Amniotic stem cell (primary cell): ENCODE data around the gene SCD.
"Not testable (repeated sequence)": the region's sequence is repeated elsewhere in the genome, so short reads cannot be mapped to it uniquely, and the experiment has no call there.

Experiments
- DNase-seq: peaks from one replicate; lab custom pipeline; 2025; lab: John Stamatoyannopoulos, UW

The SCD gene

GRCh38 chr10:100346765-100347567 lies at the start of gene SCD:
TSS of gene SCD (plus strand) at chr10:100347233. CDS start at chr10:100347505, 272 bp downstream.
- peak; percentile 79 for DNase-seq

- no peak for DNase-seq
These were observed 49.8 kb upstream of the SCD start for GRCh38 chr10:100297242-100297641.

GRCh38 chr10:100301123-100301522 lies 45.9 kb upstream of the SCD start:
- DNase-seq, result not testable (repeated sequence)

GRCh38 chr10:100303724-100304319 lies 43.2 kb upstream of the SCD start:
- DNase-seq, result peak; percentile 16

- DNase-seq, result no peak
These were observed 42.6 kb upstream of the SCD start for GRCh38 chr10:100304414-100304813.

- DNase-seq, result no peak
These were observed 40.2 kb upstream of the SCD start for GRCh38 chr10:100306861-100307260.

GRCh38 chr10:100307684-100308083 lies 39.3 kb upstream of the SCD start:
- DNase-seq, result no peak

- DNase-seq, result no peak
These were observed 35.7 kb upstream of the SCD start for GRCh38 chr10:100311298-100311697.

GRCh38 chr10:100315615-100316014 lies 31.4 kb upstream of the SCD start:
- DNase-seq, result no peak

- DNase-seq, result no peak
These were observed 28.8 kb upstream of the SCD start for GRCh38 chr10:100318207-100318606.

GRCh38 chr10:100319707-100320402 lies 27.2 kb upstream of the SCD start:
- no peak for DNase-seq

- DNase-seq, result no peak
These were observed 21.9 kb upstream of the SCD start for GRCh38 chr10:100325158-100325557.

GRCh38 chr10:100327007-100327717 lies 19.9 kb upstream of the SCD start:
- no peak for DNase-seq

GRCh38 chr10:100327718-100328009 lies 19.4 kb upstream of the SCD start:
- DNase-seq, result no peak

- DNase-seq, result no peak
These were observed 18.8 kb upstream of the SCD start for GRCh38 chr10:100328198-100328597.

GRCh38 chr10:100330079-100330478 lies 17.0 kb upstream of the SCD start, which contains the start of gene PKD2L1:
TSS of gene PKD2L1 (minus strand) at chr10:100330228. CDS start at chr10:100330103, 125 bp downstream.
- DNase-seq, result no peak

GRCh38 chr10:100333106-100333505 lies 13.9 kb upstream of the SCD start:
- no peak for DNase-seq

- no peak for DNase-seq
These were observed 13.2 kb upstream of the SCD start for GRCh38 chr10:100333661-100334440.

- DNase-seq, result no peak
These were observed 12.3 kb upstream of the SCD start for GRCh38 chr10:100334762-100335161.

- DNase-seq, result peak; percentile 15
These were observed 8.5 kb upstream of the SCD start for GRCh38 chr10:100338434-100339036.

GRCh38 chr10:100339236-100339635 lies 7.8 kb upstream of the SCD start:
- DNase-seq, result no peak
